NCI-H128 (cell line): ENCODE measurements around the gene GH2.

Experiments used
- DNase-seq: peaks from one replicate; lab custom pipeline; 2025; ENCODE audit not compliant: unreplicated experiment; lab: John Stamatoyannopoulos, UW

GH2 gene

DNA sequence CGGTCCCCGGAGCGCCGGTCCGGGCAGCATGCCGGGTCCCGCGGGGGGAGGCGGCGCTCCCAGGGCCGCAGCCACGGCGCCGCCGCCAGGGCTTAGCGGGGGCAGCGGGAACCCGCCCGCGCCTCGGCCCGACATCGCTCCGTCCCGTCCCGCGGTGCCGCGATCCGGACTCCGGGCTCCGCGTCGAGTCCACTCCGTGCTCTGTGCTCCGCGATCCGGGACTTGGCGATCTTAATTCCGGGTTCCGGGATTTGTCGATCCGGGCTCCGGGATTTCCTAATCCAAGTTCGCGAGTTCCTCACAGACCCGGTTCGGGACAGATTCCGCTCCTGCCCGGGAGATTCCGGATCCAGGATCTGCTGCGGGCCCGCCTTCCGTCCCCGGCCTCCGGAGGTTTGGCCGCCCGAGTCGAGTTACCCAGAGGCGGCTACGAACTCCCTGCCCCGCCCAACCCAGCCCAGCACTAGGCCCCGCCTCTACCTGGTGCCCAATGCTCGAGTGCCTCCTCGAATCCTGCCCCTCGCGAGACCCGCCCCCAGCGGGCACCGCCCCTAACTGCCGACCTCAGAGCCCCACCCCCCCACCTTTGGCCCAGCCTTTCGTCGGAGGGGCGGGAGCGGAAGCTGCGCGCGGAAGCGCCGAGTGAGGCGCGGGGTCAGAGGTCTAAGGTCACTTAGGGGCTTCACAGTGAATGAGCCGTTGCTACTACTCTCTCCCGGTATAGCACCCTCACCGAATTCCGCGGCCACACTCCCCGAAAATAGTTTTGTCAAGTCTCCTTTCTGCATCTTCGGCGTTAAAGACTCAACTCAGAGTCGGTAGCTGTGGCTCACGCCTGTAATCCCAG, 39.0 kb downstream of the GH2 start, which contains the start of gene SMARCD2:
Gene SMARCD2, minus strand, starts transcription at position 146 of the 847 bp plus-strand sequence. Its CDS starts 11 bp downstream, at position 135.
- peak; percentile 91 for DNase-seq

DNA sequence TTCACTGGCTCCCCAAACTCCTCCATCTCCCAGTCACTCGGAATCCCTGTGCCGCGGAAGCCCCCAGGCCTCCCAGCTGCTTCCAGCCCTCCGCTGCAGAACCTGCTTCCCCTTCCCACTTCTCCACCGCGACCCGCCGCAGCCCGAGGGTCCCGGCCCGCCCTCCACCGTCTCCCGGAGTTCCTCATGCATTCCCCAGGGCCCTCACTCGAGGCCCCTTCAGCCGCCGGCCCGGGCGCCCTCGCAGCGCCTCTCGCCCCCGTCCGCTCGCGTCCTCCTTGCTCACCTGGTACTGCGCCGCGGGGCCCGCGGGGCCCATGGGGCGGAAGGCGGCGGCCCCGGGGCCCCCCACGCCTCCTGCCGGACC, 39.6 kb downstream of the GH2 start:
- no peak for DNase-seq

DNA sequence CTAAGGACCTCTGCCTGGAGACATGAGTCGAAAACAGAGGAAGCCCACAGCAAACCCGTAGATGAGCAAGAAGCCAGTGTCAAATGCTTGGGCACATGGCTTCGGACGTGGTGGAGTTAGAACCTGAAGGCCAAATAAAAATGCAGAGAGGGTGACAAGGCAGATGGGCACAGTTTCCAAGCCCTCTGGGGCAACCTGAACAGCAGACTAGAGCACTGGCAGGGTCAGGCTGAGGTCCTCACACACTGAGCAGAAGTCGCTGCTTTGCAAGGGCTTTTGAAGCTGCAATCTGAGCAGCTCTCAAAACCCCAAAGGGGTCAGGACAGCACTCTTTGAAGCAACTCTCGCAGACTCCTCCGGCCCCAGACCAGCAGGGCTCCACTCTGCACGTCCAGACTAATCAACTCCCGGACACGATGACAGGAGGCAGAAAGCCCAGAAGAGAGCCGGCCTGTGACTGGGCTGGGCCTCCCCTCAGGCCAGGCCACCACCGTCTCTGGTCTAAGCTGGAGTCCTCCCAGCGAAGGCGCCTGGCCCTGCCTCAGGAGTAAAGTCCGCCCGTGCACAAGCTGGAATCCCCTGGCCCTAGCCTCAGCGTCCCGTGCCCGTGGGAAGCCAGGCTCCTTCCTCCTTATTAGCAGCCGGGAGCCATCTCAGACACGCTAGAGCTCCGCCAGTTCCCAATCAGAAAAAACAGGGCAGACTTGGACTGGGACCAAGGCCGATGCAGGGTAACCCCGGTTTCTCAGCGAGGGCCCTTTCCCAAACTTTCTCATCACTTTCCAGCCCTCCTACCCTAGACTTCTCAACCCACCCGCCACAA, 40.2 kb downstream of the GH2 start:
- no peak for DNase-seq

DNA sequence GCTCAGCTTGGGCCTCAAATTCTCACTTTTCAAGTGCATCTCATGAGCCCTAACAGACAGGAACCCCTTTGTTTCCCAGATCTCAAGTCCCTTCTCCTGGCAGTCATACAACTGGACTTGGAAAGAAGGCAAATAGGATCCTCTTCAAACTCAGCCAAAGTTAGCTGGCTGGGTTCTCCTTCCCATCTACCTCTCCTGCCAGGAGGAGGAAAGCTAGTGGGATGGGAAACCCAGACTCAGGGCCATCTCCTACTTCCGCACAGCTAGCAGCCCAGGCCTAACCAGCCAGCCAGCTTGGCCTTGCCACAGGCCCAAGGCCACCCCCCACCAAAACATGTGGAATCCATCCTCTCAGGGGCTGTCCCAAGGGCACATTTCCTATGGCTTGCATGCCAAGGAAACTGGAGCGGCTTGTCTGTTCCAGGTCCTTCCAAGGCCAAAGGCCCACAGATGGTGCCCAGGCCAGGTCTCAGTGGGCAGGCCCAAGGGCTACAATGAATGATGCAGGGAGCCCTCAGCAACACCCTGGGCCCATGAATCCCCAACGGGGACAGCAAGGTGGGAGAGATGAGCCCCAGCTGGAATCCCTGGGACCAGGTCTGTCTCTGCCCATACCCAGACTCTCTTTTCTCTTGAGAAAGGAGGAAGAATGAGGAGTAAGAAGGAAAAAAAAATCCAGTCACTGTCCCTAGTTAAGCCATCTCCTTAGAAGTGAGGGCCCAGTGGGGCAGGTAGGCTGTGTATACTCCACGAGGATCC, 41.0 kb downstream of the GH2 start:
- DNase-seq: no peak

DNA sequence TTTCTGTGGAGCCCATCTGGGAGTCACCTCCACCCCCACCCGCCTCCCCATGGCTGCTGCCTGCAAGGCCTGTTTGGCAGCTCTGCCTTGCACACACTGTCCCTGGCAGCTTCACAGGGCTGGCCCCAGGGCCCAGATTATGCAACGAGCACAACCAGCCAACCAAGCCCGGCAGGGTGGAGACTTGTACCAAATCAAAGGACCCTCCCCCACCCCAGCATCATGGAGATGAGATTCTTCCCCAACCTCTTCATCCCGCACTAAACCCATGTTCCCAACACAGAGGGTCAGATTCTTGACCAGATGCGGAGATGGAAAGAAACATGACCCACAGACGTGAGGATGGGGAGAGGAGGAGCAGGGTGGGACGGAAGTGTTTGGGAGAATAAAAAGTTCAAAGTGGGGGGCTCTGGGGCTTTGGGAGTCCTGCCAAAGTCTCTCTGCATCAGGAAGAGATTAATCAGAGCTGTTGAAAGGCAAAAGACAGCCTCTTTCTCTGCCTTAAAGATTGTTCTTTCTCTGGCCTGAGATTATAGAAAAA, 43.0 kb downstream of the GH2 start:
- no peak for DNase-seq

DNA sequence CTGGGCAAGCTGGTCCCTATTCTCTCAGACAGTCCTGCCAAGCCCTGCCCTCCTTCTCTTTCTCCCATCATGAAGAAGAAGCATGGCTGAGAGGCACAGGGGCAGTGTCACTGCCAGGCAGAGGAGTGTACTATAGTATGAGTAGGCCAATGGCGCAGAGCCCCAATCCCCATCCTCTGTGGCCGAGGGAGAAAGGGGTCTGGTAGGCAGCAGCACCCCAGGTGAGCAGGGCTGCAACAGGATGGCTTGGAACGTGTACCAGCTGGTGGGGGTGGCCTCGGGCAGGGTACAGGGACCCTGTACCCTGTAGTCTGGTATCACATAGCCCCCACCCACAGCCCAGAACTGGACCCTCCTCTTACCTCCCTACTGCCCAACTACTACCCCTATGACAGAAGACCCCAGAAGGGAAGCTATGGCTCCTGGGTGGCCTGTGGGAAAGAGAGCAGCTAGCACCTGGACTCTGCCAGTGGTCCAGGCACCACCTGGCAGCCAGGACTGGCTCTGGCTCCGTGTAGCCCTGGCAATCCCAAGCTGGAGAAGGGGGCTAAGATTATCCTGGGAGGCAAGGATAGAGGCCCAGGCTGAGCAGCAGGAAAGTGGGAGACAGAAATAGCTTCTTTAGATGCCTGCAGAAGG, 43.7 kb downstream of the GH2 start:
- no peak for DNase-seq

DNA sequence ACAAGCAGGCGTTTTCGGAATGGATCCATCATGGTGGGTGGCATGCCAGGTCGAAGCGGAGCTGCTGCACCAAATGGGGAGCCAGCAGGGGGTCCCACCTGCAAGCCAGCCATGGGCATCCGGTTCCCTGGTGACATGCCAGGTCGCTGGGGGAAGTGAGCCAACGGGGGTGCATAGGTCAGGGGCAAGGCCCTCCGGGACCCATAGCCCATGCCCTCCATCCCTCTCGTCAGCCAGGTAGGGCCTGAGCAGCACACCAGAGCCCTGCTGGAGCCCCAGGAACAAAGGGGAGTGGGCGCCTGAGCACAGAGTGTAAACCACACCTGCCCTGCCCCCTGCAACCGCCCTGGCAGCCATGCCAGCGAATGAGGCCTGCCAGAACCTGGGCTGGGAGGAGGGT, 44.3 kb downstream of the GH2 start:
- no peak for DNase-seq

DNA sequence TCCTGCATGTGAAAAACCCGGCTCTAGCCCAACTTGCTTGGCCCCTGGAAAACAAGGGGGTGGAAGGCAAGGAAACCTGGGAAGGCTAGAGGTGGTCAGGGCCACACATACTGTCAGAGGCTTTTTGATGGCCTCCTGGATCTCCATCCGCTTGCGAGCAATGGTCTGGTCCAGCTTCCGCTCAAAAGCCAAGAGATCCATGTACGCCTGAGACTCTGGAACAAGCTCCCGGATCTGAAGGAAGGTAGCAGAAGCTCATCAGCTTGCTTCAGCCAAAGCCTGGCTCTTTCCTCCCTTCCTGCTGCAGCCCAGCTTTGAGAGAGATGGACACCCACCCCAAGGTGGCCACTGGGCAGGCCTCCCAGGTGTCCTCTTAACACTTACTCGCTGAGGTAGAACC, 44.9 kb downstream of the GH2 start:
- no peak for DNase-seq

DNA sequence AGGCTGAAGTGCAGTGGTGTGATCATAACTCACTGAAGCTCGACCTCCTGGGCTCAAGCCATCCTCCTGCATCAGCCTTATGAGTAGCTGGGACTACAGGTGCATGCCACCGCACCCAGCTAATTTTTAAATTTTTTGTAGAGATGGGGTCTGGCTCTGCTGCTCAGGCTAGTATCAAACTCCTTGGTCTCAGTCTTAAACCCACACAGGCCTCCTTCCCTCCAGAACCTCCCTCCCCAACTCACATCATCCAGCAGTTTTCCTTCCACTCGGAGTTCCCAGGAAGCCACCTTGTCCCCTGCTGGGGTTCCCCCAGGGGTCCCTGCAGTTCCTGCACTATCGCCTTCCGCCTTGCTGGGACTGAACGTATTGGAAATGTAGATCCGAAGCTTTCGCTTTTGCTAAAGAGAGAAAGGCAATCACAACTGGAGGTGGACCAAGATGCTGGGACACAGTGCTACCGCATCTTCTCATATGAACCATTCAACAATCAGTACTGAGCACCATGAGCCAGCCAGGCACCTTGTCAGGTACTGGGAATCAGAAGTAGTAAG, 46.5 kb downstream of the GH2 start:
- DNase-seq: no peak

DNA sequence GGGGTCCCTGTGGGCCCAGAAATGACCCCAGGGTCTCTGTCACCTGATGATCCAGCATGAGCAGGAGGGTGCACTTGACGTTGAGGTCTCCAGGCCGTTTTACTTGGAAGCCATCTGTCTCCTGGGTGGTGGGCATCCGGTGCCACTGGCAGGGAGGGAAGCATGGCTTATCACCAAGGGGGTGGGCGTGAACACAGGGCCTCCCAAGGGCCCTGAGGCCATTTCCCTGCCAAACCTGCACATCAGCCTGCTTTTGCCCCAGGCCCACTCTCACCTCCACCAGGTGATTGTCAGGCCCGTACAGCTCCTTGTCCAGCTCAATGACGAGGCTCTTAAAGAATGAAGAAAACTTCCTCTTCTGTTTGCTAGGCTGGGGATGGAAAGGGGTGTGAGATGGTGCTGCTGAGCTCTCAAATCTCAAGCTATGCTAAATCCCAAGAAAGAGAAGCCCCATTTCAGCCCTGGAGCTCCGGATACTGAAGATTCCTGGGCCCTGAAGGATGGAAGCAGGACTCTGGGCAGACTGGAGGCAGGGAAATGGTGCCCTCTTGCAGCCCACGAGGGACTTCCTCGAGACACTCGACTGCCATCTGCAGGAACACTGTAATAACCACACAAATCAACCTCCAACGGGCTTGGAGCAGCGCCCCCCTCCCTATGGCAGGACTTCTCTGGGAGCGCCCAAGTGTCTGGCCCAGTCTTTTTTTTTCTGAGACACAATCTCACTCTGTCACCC, 47.1 kb downstream of the GH2 start:
- DNase-seq: peak; percentile 15

DNA sequence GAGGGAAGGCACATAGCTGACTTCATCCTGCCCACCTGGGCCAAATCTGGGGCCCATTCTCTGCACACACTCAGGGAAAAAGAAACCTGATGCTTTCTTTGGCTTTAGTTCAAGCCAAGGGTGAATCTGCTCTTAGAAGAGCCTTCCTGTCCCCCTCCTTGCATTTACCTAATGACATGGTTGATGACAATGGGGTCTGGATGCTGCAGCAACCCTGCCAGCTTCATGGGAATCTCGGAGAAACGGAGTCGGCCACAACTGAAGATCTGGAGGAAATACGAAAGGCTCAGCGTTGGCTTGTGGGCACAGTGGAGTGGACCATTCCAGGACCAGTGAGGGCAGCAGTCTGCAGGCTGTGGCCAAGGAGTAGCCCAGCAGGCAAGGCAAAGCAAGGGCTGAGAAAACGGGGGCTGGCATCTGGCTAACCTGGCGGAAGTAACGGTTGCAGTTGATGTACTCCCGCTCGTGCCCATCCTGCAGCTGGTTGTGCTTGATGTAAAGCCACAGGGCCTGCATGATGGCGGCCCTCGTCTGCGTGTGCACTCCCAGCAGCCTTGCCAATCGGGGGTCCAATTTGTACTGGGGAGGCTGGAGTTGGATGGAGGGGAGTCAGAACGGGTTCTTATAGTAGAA, 47.9 kb downstream of the GH2 start:
- no peak for DNase-seq

DNA sequence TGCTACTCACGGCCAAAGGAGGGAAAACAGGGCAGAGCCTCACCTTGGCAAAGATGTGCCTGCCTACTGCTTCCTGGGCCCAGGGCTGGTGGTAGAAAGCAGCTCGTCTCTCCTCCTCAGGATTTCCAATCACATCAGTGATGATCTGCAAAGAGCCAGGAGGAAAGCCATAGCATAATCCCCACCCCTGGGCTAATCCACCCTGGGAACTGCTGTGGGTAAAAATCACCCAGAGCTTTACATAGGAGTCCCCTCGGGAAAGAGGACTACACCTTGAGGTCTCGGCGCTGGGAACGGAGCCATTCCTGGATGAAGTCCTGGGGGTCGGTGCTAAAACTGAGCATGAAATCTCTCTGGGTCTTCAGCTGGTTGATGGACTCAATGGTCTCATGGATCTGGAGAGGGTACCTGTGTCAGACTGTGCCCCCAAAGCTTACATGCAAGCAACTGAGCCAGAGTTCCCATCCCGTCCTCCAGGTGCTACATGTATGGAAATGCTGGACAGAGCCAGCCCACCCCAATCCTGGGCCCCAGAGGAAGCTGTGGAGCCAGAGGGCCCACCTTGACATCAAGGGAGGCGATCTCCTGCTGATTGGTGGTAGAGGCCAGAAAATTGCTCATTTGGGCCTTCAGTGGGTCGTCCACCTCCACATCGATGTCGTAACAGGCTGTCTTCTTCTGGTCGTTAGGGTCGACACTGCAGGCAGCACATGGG, 48.6 kb downstream of the GH2 start:
- DNase-seq: no peak

DNA sequence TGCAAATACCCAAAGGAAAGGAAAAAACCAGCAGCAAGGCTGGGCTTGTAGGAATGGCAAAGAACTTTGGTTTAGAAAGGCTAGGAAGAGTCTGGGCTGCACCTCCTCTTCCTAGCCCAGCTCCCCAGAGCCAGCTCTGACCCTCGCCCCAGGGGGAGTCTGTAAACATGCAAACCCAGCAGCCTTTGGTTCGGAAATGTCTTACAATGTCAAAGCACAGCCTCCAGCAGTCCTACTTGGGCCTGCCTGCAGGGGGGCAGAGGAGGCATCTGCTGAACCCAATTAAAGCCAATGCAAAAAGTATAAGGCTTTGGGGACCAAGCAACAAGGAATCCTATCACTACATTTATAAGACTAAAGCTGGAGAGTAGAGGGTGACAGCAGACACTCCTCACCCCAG, 49.3 kb downstream of the GH2 start:
- DNase-seq: no peak

DNA sequence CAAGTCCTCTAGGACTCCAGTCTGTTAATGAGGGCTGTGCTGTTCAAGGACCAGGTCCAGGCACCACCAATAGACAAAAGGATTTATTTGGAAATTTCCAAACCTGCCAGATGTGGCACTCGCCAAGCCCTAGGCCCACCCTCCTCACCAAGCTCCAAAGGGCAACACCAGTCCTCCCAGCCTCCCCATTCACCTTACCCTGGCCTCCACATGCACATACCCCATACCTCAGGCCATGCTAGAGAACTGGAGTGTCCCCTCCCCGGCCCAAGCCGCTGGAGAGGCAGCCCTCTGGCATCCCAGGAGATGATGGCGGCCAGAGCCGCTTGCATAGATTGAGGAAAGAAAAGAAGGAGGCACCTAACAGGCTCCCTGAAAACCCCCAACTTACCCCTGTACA, 49.7 kb downstream of the GH2 start:
- DNase-seq: no peak

DNA sequence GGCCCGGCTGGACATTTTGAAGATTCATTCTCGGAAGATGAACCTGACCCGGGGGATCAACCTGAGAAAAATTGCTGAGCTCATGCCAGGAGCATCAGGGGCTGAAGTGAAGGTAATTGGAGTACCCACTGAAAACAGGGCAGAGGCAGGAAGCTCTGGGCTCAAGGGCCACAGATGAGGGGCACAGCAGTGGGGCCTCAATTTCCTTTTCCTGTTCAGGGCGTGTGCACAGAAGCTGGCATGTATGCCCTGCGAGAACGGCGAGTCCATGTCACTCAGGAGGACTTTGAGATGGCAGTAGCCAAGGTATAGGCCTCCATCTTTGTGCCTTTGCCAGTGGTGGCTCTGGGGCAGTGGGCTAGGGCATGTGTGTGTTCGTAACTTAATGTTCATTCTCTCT, 50.2 kb downstream of the GH2 start:
- DNase-seq: no peak

DNA sequence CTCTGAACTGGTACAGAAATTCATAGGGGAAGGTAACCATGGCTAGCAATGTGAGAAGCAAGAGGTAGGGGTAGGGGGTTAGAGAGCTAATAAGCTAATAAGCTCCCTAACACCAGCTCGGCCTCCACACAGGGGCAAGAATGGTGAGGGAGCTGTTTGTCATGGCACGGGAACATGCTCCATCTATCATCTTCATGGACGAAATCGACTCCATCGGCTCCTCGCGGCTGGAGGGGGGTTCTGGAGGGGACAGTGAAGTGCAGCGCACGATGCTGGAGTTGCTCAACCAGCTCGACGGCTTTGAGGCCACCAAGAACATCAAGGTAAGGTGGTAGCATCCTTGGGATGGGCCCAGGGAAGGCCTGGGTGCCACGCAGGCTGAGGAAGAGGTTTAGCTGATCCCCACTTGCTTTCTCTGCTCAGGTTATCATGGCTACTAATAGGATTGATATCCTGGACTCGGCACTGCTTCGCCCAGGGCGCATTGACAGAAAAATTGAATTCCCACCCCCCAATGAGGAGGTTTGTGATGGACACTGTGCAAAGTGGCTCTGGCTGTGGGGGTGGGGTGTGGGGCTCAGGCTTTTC, 50.7 kb downstream of the GH2 start:
- no peak for DNase-seq

DNA sequence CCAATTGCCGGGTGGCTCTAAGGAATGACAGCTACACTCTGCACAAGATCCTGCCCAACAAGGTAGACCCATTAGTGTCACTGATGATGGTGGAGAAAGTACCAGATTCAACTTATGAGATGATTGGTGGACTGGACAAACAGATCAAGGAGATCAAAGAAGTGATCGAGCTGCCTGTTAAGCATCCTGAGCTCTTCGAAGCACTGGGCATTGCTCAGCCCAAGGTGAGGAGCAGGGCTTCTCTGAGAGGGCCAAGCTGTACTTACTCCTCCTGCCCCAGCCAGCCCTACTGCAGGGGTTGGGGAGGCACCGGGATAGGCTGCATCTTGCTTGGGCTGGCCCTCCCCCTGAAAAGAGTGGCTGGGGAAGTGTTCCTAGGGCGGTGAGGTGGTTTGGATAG, 51.5 kb downstream of the GH2 start:
- DNase-seq: no peak
